ENCODE data around the gene PSMG3.

Gene PSMG3

DNA sequence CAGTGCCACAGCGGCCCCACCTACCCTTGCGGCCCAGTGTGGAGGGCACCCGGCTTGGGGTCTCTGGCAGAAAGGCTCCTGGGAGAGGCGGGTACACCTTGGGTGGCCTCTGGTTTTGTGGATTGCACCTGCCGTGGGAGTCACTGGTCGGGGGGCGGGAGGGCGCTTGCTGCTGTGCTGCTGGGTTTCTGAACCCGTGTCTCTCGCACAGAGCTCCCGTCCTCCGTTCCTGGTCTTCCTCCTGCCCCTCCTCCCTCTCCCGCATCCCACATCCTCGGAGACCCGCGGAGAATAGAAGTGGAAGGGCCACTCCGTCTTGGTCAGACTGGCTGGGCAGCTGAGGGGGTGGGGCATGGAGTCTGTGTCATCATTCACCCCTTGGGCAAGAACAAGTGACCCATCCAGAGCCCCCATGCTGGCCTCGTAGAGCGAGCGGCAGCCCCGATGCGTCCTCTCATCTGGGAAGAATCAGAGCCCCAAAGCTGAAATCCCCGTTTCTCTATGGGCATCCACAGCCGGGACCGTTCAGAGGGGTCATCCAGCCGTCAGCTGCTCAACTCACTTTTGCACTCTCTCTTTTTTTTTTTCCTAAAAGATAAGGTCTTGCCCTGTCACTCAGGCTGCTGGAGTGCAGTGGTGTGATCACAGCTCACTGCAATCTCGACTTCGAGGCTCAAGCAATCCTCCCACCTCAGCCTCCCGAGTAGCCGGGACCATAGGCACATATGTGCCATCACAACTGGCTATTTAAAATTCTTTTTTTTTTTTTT is 35.3 kb downstream of the PSMG3 start:
- TF ChIP-seq SIN3A (IDR thresholded peaks at IDR 0.05; ENCODE audit: borderline replicate concordance, insufficient read depth, low read length) (no peak), POLR2AphosphoS5 (IDR thresholded peaks at IDR 0.05; ENCODE audit: low read depth, low read length) (no peak), FOXP2 (optimal IDR thresholded peaks at IDR 0.05; ENCODE audit: borderline replicate concordance, extremely low read depth, extremely low read length, insufficient read depth) (no peak), TAF1 (IDR thresholded peaks at IDR 0.05; ENCODE audit: borderline replicate concordance, insufficient read depth, low read length) (no peak)
- TF ChIP-seq, protein P1, sequence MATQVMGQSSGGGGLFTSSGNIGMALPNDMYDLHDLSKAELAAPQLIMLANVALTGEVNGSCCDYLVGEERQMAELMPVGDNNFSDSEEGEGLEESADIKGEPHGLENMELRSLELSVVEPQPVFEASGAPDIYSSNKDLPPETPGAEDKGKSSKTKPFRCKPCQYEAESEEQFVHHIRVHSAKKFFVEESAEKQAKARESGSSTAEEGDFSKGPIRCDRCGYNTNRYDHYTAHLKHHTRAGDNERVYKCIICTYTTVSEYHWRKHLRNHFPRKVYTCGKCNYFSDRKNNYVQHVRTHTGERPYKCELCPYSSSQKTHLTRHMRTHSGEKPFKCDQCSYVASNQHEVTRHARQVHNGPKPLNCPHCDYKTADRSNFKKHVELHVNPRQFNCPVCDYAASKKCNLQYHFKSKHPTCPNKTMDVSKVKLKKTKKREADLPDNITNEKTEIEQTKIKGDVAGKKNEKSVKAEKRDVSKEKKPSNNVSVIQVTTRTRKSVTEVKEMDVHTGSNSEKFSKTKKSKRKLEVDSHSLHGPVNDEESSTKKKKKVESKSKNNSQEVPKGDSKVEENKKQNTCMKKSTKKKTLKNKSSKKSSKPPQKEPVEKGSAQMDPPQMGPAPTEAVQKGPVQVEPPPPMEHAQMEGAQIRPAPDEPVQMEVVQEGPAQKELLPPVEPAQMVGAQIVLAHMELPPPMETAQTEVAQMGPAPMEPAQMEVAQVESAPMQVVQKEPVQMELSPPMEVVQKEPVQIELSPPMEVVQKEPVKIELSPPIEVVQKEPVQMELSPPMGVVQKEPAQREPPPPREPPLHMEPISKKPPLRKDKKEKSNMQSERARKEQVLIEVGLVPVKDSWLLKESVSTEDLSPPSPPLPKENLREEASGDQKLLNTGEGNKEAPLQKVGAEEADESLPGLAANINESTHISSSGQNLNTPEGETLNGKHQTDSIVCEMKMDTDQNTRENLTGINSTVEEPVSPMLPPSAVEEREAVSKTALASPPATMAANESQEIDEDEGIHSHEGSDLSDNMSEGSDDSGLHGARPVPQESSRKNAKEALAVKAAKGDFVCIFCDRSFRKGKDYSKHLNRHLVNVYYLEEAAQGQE (IDR thresholded peaks at IDR 0.05; ENCODE audit: insufficient read depth in 1 of 2, low read depth in 2 of 2, low read length in 2 of 2) = no peak

DNA sequence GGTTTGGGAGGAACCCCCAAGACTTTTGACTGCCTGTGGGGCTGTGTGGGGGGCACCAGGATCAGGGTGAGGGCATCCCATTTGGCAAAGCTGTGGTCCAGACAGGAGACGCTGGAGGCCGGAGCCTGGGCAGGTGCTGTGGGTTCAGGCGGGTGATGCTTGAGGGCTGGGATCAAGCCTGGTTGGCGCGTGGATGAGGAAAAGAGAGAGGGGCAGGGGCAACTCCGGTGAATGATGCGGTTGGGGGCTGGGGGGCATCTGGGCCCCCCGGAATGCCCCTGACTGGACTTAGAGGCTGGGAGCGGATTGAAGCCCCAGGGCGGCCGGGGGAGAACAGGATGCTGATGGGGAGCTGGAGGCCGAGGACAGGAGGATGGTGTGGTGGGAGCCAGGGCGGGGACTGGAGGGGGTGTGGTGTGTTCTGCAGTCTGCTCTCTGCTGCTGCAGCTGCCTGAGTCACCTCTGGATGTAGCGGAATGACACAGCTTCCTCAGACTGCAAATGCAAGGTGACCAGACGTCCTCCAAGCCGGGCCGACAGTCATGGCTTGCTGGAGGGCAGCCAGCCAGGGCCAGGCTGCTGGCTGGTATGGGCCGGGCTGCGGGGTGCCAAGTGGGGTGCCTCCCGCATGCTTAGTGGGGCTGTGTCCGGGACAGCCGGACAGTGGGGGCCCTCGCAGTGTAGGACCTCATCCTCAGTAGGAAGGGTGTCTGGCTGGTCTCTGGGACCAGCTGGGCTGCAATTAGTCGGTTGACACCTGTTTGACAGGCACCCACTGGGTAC is 36.1 kb downstream of the PSMG3 start:
- TF ChIP-seq, protein P1 (IDR thresholded peaks at IDR 0.05; ENCODE audit: insufficient read depth in 1 of 2, low read depth in 2 of 2, low read length in 2 of 2) = no peak
- peak; percentile 91; the same call in 1 of the 2 replicates for TF ChIP-seq SIN3A (IDR thresholded peaks at IDR 0.05; ENCODE audit: borderline replicate concordance, insufficient read depth, low read length)
- TF ChIP-seq POLR2AphosphoS5 (IDR thresholded peaks at IDR 0.05; ENCODE audit: low read depth, low read length) = no peak
- TF ChIP-seq TAF1 (IDR thresholded peaks at IDR 0.05; ENCODE audit: borderline replicate concordance, insufficient read depth, low read length) = no peak

DNA sequence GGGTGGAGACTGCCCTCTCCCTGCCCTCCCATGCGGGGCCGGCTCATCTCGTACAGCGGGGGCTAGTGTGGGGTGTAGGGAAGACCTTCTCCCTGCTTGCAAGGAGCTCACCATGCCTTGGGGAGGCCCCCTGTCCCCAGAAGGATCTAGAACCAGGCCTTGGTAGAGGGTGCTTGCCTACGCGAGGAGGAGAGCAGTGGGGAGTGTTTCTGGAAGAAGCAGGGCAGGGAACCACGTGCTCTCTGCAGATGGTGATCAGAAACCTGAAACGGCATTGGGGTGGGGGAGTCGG is 36.6 kb downstream of the PSMG3 start:
- TF ChIP-seq, protein P1 (IDR thresholded peaks at IDR 0.05; ENCODE audit: insufficient read depth in 1 of 2, low read depth in 2 of 2, low read length in 2 of 2) = no peak
- TF ChIP-seq FOXP2 (optimal IDR thresholded peaks at IDR 0.05; ENCODE audit: borderline replicate concordance, extremely low read depth, extremely low read length, insufficient read depth) (no peak), TAF1 (IDR thresholded peaks at IDR 0.05; ENCODE audit: borderline replicate concordance, insufficient read depth, low read length) (no peak), SIN3A (IDR thresholded peaks at IDR 0.05; ENCODE audit: borderline replicate concordance, insufficient read depth, low read length) (no peak), POLR2AphosphoS5 (IDR thresholded peaks at IDR 0.05; ENCODE audit: low read depth, low read length) (no peak)

DNA sequence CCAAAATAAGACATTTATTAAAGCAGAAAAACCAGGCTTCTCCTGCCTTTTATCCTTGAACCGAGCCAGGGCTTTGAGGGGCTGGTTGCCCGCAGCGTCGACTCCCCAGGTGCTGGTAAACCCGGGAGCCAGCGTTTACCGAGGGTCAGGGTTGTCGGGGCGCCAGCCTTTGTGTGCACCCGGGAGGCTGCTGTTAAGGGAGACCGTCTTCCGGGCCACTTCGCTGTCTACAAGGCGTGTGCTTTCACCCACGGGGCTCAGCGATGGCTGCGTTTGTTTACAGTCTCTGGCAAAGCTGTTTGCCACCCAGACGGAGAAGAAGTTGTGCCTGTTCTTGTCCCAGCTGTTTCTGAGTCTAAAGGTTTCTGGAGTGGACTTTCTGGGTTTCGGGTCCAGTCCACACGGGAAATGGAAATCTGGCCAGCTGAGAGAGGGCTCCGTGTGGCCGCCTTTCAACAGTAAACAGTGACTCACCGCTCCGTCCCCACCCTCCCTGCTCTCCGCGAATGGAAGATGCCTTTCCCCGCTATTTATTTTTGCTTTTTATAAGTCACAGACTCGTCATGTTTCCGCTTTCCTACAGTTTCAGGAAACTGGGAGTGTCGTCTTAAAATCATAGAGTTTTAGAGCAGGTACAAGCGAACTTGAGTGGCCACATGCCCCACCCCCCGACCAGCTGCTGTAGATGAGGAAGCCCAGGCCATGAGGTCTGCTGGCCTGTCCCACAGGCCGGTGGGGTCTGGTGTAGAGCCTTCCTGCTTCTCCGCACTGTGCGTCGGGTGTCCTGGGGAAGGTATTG is 37.2 kb downstream of the PSMG3 start:
- no peak for TF ChIP-seq POLR2AphosphoS5 (IDR thresholded peaks at IDR 0.05; ENCODE audit: low read depth, low read length)
- peak; percentile 95 for TF ChIP-seq SIN3A (IDR thresholded peaks at IDR 0.05; ENCODE audit: borderline replicate concordance, insufficient read depth, low read length)

DNA sequence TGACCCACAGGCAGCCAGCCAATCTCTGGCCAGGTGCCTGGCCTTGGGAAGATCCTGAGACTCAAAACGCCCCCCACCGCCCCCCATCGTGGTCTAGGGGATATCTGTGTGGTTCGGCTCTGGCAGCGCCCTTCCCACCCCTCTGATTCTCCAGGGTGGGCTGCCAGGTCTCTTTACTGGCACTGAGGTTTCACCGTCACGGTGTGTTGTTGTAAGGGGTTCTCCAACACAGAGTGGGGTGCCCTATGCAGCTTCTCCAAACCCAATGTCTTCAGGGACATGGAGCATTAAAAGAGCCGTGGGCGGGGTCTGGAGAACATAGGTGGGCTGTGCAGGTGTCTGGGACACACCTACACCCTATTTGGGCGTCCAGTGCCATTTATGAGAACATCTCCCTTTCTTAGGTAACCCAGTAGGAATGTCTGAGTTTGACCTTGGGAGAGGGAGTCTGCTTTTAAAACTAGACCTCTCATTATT is 37.8 kb downstream of the PSMG3 start:
- TF ChIP-seq POLR2AphosphoS5 (IDR thresholded peaks at IDR 0.05; ENCODE audit: low read depth, low read length) = no peak
- TF ChIP-seq, protein P1 (IDR thresholded peaks at IDR 0.05; ENCODE audit: insufficient read depth in 1 of 2, low read depth in 2 of 2, low read length in 2 of 2) = no peak
- no peak for TF ChIP-seq SIN3A (IDR thresholded peaks at IDR 0.05; ENCODE audit: borderline replicate concordance, insufficient read depth, low read length)
- TF ChIP-seq FOXP2 (optimal IDR thresholded peaks at IDR 0.05; ENCODE audit: borderline replicate concordance, extremely low read depth, extremely low read length, insufficient read depth) = no peak
- no peak for TF ChIP-seq TAF1 (IDR thresholded peaks at IDR 0.05; ENCODE audit: borderline replicate concordance, insufficient read depth, low read length)
